ENCODE measurements around the gene OR52H1.

OR52H1 gene

GRCh38 chr11:5531053-5531831 is 17.1 kb downstream of the OR52H1 start:
- DNase-seq = no peak

- DNase-seq = no peak
Measured at GRCh38 chr11:5528495-5528894, 19.8 kb downstream of the OR52H1 start.

GRCh38 chr11:5527716-5528115 is 20.6 kb downstream of the OR52H1 start:
- no peak for DNase-seq

GRCh38 chr11:5524756-5525155 is 23.6 kb downstream of the OR52H1 start:
- DNase-seq = no peak

- no peak for DNase-seq
Measured at GRCh38 chr11:5522308-5522707, 26.0 kb downstream of the OR52H1 start.

- DNase-seq = no peak
Measured at GRCh38 chr11:5521540-5521939, 26.8 kb downstream of the OR52H1 start.

GRCh38 chr11:5516599-5516998 is 31.7 kb downstream of the OR52H1 start, which contains the start of gene UBQLNL:
TSS of gene UBQLNL (minus strand) at chr11:5516699. CDS start at chr11:5516441, 258 bp downstream.
- DNase-seq = no peak

- no peak for DNase-seq
Measured at GRCh38 chr11:5514841-5515240, 33.5 kb downstream of the OR52H1 start.

- no peak for DNase-seq
Measured at GRCh38 chr11:5509803-5510202, 38.5 kb downstream of the OR52H1 start, which contains the start of gene UBQLN3. TSS of gene UBQLN3 (minus strand) at chr11:5509957. CDS start at chr11:5509558, 399 bp downstream.

- no peak for DNase-seq
Measured at GRCh38 chr11:5508605-5509004, 39.7 kb downstream of the OR52H1 start.

GRCh38 chr11:5507933-5508305 is 40.4 kb downstream of the OR52H1 start:
- DNase-seq = no peak

GRCh38 chr11:5507177-5507932 is 41.0 kb downstream of the OR52H1 start:
- DNase-seq = no peak

- DNase-seq = no peak
Measured at GRCh38 chr11:5505363-5506048, 42.8 kb downstream of the OR52H1 start.

- DNase-seq = no peak
Measured at GRCh38 chr11:5504403-5504921, 43.9 kb downstream of the OR52H1 start.

GRCh38 chr11:5500393-5500801 is 47.9 kb downstream of the OR52H1 start:
- DNase-seq = no peak

GRCh38 chr11:5499671-5500070 is 48.7 kb downstream of the OR52H1 start:
- no peak for DNase-seq

Measured in T-helper 1 cell (primary cell).